Muscle layer of duodenum (tissue), 2 donors: ENCODE measurements around the gene SERPINA4.

Source experiments
- H3K27ac ChIP-seq: one replicate; pipeline ENCODE4 v1.7.0; 2013; ENCODE audit warnings: mild to moderate bottlenecking, low read length
- H3K27me3 ChIP-seq: one replicate; pipeline ENCODE4 v1.7.0; 2013; ENCODE audit warnings: low read depth, mild to moderate bottlenecking, control low read depth, low read length
- H3K36me3 ChIP-seq, 2 donors: one replicate each; pipeline ENCODE4 v1.7.0; 2013; ENCODE audit warnings: low read length in 2 of 2, control low read depth in 1 of 2, mild to moderate bottlenecking in 1 of 2; ENCODE audit not compliant: insufficient read depth in 2 of 2, control insufficient read depth in 1 of 2
- H3K4me1 ChIP-seq, 2 donors: one replicate each; pipeline ENCODE4 v1.7.0; 2013; ENCODE audit warnings: low read length in 2 of 2, mild to moderate bottlenecking in 2 of 2, control low read depth in 1 of 2, moderate library complexity in 1 of 2; ENCODE audit not compliant: insufficient read depth in 2 of 2, control insufficient read depth in 1 of 2
- H3K4me3 ChIP-seq, 2 donors: one replicate each; pipeline ENCODE4 v1.7.0; 2013; ENCODE audit warnings: low read length in 2 of 2, low read depth in 1 of 2, mild to moderate bottlenecking in 1 of 2
- H3K9me3 ChIP-seq, 2 donors: one replicate each; pipeline ENCODE4 v1.7.0; 2013; ENCODE audit warnings: low read length in 2 of 2, control low read depth in 1 of 2, mild to moderate bottlenecking in 1 of 2; ENCODE audit not compliant: control insufficient read depth in 1 of 2
- donor health status: healthy.

The SERPINA4 gene, protein sequence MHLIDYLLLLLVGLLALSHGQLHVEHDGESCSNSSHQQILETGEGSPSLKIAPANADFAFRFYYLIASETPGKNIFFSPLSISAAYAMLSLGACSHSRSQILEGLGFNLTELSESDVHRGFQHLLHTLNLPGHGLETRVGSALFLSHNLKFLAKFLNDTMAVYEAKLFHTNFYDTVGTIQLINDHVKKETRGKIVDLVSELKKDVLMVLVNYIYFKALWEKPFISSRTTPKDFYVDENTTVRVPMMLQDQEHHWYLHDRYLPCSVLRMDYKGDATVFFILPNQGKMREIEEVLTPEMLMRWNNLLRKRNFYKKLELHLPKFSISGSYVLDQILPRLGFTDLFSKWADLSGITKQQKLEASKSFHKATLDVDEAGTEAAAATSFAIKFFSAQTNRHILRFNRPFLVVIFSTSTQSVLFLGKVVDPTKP

DNA sequence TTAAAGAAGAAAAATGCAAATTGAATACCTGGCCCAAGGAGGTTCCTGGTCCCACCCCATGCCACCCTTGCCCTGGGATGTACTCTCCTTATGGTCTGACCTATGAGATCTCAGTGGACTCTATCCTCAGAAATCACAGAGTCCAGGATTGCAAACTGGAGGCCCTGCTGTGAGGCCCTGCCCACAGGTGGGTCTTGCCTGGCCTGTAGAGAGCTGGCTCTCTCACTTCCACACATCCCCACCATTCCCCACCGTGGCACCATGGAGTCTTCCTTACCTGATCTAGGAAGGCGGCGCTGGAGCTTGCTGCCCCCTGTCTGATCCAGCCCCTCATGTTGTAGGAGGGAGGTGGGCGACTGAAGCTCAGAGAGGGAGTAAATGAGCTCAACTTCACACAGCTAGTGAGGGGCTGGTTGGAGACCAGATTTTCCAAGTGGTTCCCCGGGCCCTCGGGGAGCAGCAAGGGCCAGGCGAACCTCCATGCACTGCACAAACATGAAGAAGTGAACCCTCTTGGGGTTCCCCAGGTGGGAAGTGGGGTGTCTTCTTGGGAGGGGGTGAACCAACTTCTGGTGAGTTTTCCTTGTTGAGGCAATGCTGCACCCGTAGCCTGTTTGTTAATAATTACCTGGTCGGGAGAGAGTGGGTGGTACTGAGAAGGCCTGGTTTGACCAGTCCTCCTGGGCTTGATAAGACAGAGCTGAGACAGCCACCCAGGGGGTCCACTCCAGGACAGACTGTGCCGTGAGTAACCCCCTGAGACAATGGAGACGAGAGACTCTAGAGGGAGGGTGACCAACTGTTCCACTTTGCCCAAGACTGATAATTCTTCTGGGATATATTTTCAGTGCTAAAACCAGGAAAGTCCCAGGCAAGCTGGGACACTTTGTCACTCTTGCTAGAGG lies at the start of gene SERPINA4:
TSS of gene SERPINA4 (plus strand) at position 692 of the 905 bp plus-strand sequence. CDS start 2,041 bp downstream, outside the sequence.
- Histone ChIP-seq H3K4me3 (no peak within 1 kb of the TSS), H3K9me3 (peaks cover 0 to 11% of the 10 kb centered on the region in 2 donors), H3K4me1 (no peaks in the 10 kb centered on the region), H3K27ac (no peak within 1 kb of the TSS), H3K27me3 (no peaks in the 10 kb centered on the region), H3K36me3 (no peaks in the 10 kb centered on the region)

DNA sequence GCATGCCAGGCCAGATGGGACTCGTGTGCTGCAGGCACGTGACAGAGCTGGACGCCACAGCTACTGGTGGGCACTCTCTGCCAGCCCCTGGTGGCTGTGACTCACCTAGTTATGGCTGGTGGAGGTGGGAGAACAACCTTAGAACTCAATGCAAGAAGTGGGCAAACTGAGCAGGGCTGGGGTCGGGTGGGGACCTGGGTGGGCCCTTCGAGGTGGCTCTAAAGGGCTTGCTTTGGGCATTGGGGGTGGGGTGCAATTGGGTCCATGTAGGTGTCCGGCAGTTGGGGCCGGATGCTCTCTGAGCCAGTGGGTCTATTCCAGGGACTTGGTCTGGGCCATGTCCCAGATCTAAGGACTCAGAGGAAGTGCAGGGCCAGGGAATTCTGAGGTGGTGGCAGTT lies 46.9 kb upstream of the SERPINA4 start:
- H3K9me3 ChIP-seq, result no peaks in the 10 kb centered on the region
- H3K36me3 ChIP-seq, result no peaks in the 10 kb centered on the region
- H3K4me3 ChIP-seq, result no peak overlapping the region
- no peak overlapping the region for H3K27ac ChIP-seq
- no peaks in the 10 kb centered on the region for H3K27me3 ChIP-seq
- H3K4me1 ChIP-seq, result no peaks in the 10 kb centered on the region

DNA sequence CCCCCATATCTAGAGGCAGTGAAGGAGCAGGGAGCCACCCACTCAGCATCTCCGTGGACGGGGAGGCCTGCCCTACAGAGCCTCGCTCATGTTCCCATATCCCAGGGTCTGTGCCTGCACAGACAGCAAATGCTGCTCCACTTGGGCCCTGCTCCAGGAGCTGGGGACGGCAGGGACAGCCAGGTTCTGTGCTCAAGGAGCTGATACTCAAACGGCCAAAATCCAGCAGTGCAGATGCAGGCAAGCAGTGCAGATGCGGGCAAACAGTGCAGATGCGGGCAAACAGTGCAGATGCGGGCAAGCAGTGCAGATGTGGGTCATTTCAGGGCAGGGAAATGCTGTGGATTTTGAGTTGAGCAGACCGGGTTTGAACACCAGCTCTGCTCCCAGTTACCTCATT lies 45.8 kb upstream of the SERPINA4 start:
- no peaks in the 10 kb centered on the region for H3K36me3 ChIP-seq
- H3K27me3 ChIP-seq, result no peaks in the 10 kb centered on the region
- H3K9me3 ChIP-seq, result no peaks in the 10 kb centered on the region
- no peaks in the 10 kb centered on the region for H3K4me1 ChIP-seq
- H3K27ac ChIP-seq, result no peak overlapping the region
- no peak overlapping the region for H3K4me3 ChIP-seq

DNA sequence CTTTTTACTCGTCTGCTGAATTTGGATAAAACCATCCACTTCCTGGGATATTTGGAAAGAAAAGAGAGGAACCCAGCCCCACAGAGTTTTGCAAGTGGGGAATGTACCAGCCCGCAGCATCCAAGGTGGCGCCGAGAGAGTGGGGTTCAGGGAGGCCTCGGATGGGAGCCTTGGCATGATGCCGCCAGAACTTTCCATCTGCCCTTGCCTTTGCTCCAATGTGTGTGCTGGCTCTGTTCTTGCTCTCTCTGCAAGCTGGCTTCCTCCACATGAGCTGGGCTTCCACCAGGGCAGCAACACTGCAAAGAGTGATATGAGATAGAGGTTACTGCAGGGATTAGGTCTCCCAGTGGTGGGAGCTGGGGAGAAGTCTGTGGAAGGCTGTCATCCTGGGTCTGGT lies 45.4 kb upstream of the SERPINA4 start:
- Histone ChIP-seq H3K4me3 (no peak overlapping the region), H3K9me3 (no peaks in the 10 kb centered on the region), H3K27me3 (no peaks in the 10 kb centered on the region), H3K4me1 (no peaks in the 10 kb centered on the region), H3K27ac (no peak overlapping the region), H3K36me3 (no peaks in the 10 kb centered on the region)

DNA sequence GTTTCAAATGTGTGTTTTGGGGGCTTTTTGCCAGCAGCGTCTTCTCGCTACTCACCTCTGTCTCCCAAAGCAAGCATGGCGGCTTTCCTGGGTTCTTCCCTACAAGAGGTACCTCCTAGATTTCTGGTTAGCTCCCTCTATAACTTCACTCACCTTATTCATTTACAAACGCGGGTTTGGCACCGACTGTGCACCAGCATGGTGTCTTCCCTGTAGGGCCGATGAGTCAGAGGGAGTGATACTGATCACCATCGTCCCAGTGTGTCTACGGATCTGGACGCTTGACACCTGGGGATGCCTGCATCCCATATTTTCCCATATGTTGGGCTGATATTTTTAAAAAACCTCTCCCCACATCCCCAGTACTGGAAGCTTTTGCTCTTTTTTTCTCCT lies 44.0 kb upstream of the SERPINA4 start:
- no peaks in the 10 kb centered on the region for H3K9me3 ChIP-seq
- H3K27me3 ChIP-seq, result no peaks in the 10 kb centered on the region
- H3K4me1 ChIP-seq, result no peaks in the 10 kb centered on the region
- no peaks in the 10 kb centered on the region for H3K36me3 ChIP-seq
- no peak overlapping the region for H3K4me3 ChIP-seq
- no peak overlapping the region for H3K27ac ChIP-seq

DNA sequence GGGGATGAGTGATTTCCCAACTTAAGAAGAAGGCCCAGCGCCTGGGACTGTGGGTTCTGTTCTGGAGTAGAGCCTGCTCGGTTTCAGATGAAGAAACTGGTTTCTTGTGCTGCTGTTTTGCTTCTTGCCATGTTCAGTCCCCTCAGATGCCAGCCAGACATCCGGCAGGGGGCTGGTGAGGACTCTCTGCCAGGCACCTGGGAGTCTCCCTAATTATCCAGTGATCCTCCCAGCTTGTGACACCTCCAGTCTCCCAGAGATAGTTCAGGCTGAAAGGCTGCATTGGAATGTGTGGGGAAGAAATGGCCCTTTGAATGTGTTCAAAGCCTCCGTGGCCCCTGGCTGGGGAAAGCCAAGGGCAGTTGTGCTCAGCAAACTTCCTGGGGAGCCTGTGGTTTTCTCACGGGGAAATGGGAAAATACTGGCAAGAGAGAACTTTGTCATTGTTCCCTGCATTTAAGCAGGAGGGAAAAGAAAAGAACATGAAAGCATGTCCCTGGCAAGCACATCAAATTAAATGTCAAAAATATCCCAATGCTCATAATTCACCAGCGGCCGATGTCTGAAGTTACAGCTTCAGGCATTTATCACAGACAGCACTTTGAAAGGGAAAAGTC lies 43.5 kb upstream of the SERPINA4 start:
- no peaks in the 10 kb centered on the region for H3K9me3 ChIP-seq
- no peaks in the 10 kb centered on the region for H3K27me3 ChIP-seq
- no peaks in the 10 kb centered on the region for H3K36me3 ChIP-seq
- no peak overlapping the region for H3K27ac ChIP-seq
- H3K4me3 ChIP-seq, result no peak overlapping the region
- H3K4me1 ChIP-seq, result no peaks in the 10 kb centered on the region

DNA sequence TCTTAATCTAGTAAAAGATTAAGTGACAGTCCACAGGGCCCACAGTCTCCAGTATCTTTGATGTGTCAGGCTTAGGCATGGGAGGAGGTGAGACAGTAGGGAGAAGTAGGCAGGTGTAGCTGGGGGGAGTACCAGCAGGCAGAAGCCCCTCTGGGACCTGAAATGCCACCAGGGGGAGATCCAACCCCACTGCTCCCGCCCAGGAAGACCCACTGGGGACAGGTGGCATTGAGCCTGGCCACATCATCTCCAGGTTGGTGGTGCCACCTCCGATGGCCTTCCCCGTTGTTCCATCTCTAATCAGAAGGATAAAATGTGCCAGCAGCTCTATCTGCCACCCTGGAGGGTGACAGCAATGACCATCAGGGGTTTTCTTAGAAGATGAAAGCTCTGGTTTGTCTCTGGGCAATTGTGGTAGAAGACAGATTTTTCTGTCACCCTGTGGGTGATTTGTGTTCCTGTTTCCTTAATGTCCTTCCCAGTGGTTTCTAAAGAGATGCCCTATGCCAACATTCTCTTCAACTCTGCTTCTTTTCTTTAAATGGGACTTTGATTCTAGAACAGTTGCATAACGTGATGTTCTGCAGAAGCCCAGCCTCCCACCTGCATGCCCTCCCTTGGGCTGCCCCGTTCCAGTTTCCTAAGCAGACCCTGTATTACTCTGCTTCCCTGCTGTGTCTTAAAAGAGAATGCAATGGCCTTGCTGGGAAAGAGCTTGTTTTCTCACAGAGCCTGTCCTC lies 39.7 kb upstream of the SERPINA4 start:
- no peak overlapping the region for H3K27ac ChIP-seq
- H3K36me3 ChIP-seq, result no peaks in the 10 kb centered on the region
- H3K4me1 ChIP-seq, result no peaks in the 10 kb centered on the region
- H3K4me3 ChIP-seq, result no peak overlapping the region
- H3K9me3 ChIP-seq, result no peaks in the 10 kb centered on the region
- H3K27me3 ChIP-seq, result no peaks in the 10 kb centered on the region

DNA sequence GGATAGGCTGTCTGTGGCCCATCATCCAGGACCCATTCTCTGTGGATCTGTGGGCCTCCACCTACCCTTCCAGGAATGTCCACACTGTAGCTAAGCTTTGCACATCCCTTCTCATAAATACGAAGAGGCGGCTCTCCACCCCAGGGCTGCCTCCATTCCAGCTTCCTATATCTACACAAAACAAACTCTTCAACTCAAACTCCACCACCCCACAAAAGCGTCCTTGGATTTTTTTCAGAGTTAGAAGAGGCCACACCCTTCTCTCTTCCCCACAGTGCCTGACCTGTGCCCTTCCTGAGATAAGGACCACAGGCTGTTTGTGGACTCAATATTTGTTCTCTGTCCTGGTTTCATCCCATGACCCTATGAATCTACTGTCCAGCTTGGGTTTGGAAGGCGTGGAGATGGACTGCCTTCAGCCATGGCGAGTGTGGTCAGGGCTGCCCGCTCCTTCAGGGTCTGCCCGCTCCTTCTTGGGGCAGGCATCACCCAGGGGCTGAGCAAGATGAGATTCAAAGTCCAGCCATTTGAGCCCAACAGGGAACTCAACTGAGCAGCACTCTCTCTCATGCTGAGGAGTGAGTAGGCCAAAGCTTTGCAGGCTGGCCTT lies 39.0 kb upstream of the SERPINA4 start:
- no peaks in the 10 kb centered on the region for H3K9me3 ChIP-seq
- no peak overlapping the region for H3K27ac ChIP-seq
- no peaks in the 10 kb centered on the region for H3K4me1 ChIP-seq
- H3K27me3 ChIP-seq, result no peaks in the 10 kb centered on the region
- no peak overlapping the region for H3K4me3 ChIP-seq
- H3K36me3 ChIP-seq, result no peaks in the 10 kb centered on the region

DNA sequence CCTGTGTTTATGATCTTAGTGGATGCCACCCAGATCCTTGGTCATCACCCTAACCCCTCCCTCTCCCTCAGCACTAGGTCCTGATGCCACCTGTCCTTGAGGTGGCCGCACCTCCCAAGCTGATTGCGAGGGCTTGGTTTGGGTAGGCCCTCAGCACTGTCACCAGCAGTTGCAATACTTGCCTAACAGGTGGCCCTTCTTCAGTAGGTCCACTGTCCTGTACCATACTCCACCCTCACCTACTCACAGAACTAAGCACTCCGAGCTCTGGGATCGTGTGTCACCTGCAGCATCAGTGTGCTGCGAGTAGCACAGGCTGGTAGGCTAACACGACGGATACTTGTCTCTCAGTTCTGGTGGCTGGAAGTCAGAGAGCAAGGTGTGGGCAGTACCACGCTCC lies 38.0 kb upstream of the SERPINA4 start:
- no peak overlapping the region for H3K4me3 ChIP-seq
- H3K36me3 ChIP-seq, result no peaks in the 10 kb centered on the region
- H3K27ac ChIP-seq, result no peak overlapping the region
- H3K27me3 ChIP-seq, result no peaks in the 10 kb centered on the region
- no peaks in the 10 kb centered on the region for H3K9me3 ChIP-seq
- no peaks in the 10 kb centered on the region for H3K4me1 ChIP-seq

DNA sequence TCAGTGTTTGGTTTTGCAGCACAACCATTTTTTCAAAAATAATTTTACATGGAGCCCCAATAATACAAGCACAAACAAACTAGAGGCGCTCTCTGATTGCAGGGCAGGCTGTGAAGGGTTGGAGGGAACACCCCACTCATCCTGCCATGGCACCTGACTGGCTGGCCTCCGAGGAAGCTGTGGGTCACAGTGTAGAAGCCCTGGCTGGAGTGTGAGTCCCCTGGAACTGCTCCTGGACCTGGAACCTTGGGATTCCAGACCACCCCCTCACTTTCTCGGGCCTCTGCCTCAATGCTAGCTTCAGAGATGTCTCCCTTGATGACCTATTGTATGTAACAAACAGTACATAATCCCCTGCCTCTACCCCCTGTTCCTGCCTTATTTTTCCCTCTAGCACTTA lies 37.1 kb upstream of the SERPINA4 start:
- Histone ChIP-seq H3K4me3 (no peak overlapping the region), H3K27ac (no peak overlapping the region), H3K36me3 (no peaks in the 10 kb centered on the region), H3K9me3 (no peaks in the 10 kb centered on the region), H3K27me3 (no peaks in the 10 kb centered on the region), H3K4me1 (no peaks in the 10 kb centered on the region)
